ENCODE data around the gene ITGB3BP.

Gene ITGB3BP

DNA sequence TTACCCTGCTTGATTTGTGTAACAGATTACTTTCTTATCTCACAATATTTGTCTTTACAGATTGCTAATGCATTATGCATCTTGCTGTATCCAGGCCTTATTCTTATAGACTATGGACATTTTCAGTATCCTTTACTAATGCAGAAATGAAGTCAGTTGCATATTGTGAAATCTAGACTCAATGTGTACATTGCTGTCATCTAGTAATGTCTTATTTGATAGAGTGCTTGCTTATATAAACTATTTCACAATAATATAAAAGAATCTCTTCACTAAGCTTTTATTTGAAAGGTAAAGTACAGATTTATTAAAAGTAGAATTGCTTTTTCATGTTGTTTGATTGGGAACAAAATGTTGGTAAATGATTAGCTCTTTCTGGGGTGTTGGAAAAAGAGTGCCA is 116.0 kb downstream of the ITGB3BP start:
- H3K27ac ChIP-seq (ENCODE audit: poor library complexity, severe bottlenecking): no peak overlapping the region
- H3K9me3 ChIP-seq (ENCODE audit: severe bottlenecking): no peaks in the 10 kb centered on the region
- ATAC-seq (ENCODE audit: low read depth) (no peak), DNase-seq (ENCODE audit: low spot score) (no peak)
- no peaks in the 10 kb centered on the region for H3K4me1 ChIP-seq (ENCODE audit: insufficient read depth, poor library complexity, severe bottlenecking)
- TF ChIP-seq, protein P1, sequence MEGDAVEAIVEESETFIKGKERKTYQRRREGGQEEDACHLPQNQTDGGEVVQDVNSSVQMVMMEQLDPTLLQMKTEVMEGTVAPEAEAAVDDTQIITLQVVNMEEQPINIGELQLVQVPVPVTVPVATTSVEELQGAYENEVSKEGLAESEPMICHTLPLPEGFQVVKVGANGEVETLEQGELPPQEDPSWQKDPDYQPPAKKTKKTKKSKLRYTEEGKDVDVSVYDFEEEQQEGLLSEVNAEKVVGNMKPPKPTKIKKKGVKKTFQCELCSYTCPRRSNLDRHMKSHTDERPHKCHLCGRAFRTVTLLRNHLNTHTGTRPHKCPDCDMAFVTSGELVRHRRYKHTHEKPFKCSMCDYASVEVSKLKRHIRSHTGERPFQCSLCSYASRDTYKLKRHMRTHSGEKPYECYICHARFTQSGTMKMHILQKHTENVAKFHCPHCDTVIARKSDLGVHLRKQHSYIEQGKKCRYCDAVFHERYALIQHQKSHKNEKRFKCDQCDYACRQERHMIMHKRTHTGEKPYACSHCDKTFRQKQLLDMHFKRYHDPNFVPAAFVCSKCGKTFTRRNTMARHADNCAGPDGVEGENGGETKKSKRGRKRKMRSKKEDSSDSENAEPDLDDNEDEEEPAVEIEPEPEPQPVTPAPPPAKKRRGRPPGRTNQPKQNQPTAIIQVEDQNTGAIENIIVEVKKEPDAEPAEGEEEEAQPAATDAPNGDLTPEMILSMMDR (IDR thresholded peaks at IDR 0.05; ENCODE audit: poor library complexity, severe bottlenecking): no peak
- no peak overlapping the region for H3K4me3 ChIP-seq (ENCODE audit: severe bottlenecking)
- H3K27me3 ChIP-seq (ENCODE audit: insufficient read depth, poor library complexity, severe bottlenecking): no peaks in the 10 kb centered on the region
- peaks cover 8% of the 10 kb centered on the region for H3K36me3 ChIP-seq (ENCODE audit: low read depth)

DNA sequence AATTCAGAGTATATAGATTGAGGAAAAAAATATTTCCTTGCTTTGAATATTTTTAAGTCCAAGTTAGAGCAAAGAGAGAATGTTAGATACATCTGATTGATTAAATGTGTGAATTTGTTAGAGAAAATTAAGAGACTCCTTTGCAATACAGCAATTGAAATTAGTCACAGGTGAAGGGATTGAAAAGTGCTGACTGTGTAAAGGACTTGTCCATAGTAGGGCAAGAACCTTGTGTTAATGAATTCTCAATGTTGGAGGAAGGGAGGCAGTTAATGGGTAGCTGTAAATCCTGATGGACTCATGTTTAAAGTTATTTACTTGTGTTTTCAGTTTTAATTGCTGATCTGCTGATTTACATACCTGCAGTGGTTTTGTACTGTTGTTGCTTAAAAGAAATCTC is 117.0 kb downstream of the ITGB3BP start:
- Histone ChIP-seq H3K27me3 (ENCODE audit: insufficient read depth, poor library complexity, severe bottlenecking) (no peaks in the 10 kb centered on the region), H3K27ac (ENCODE audit: poor library complexity, severe bottlenecking) (no peak overlapping the region), H3K4me3 (ENCODE audit: severe bottlenecking) (no peak overlapping the region), H3K9me3 (ENCODE audit: severe bottlenecking) (no peaks in the 10 kb centered on the region), H3K4me1 (ENCODE audit: insufficient read depth, poor library complexity, severe bottlenecking) (no peaks in the 10 kb centered on the region), H3K36me3 (ENCODE audit: low read depth) (peaks cover 8% of the 10 kb centered on the region)
- TF ChIP-seq, protein P1 (IDR thresholded peaks at IDR 0.05; ENCODE audit: poor library complexity, severe bottlenecking): no peak
- ATAC-seq (ENCODE audit: low read depth) (no peak), DNase-seq (ENCODE audit: low spot score) (no peak)

DNA sequence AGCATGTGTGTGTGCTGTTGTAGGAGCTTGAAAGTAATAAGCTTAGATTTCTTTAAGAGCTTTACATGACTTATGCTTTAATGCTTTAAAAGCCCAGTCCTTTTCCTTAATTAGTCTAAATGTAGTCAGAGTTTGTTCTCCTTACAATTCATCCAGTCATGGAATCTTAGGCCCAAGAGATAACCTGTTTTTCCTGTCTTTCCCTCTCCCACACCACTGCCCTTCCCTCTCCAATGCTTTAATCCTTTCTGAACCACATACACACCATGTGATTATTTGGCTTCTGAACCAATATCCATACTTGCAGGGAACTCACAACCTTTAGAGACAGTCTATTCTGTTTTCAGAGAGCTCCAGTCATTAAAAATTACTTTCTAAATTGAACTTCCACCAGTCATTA is 118.0 kb downstream of the ITGB3BP start:
- Histone ChIP-seq H3K36me3 (ENCODE audit: low read depth) (peaks cover 8% of the 10 kb centered on the region), H3K27me3 (ENCODE audit: insufficient read depth, poor library complexity, severe bottlenecking) (no peaks in the 10 kb centered on the region), H3K9me3 (ENCODE audit: severe bottlenecking) (no peaks in the 10 kb centered on the region), H3K4me1 (ENCODE audit: insufficient read depth, poor library complexity, severe bottlenecking) (no peaks in the 10 kb centered on the region), H3K4me3 (ENCODE audit: severe bottlenecking) (no peak overlapping the region), H3K27ac (ENCODE audit: poor library complexity, severe bottlenecking) (no peak overlapping the region)
- ATAC-seq (ENCODE audit: low read depth) (no peak), DNase-seq (ENCODE audit: low spot score) (no peak)
- TF ChIP-seq, protein P1 (IDR thresholded peaks at IDR 0.05; ENCODE audit: poor library complexity, severe bottlenecking): no peak

DNA sequence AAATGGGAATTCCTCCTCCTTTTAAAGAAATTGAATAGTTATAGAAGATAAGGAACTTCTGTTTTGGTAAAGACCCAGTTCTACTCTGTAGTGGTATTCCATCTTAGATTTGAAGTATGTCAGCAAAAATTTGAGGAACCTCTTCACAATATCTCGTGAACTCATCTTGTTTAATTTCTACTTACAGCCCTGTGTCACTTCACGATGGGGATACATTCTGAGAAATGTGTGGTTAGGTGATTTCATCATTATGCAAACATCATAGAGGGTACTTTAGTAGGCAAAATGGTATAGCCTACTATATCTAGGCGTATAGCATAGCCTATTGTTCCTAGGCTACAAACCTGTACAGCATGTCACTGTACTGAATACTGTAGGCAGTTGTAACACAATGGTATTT is 119.6 kb downstream of the ITGB3BP start:
- ATAC-seq (ENCODE audit: low read depth) (no peak), DNase-seq (ENCODE audit: low spot score) (no peak)
- Histone ChIP-seq H3K27me3 (ENCODE audit: insufficient read depth, poor library complexity, severe bottlenecking) (no peaks in the 10 kb centered on the region), H3K27ac (ENCODE audit: poor library complexity, severe bottlenecking) (no peak overlapping the region), H3K4me3 (ENCODE audit: severe bottlenecking) (no peak overlapping the region), H3K36me3 (ENCODE audit: low read depth) (peaks cover 8% of the 10 kb centered on the region), H3K9me3 (ENCODE audit: severe bottlenecking) (no peaks in the 10 kb centered on the region), H3K4me1 (ENCODE audit: insufficient read depth, poor library complexity, severe bottlenecking) (no peaks in the 10 kb centered on the region)
- TF ChIP-seq, protein P1 (IDR thresholded peaks at IDR 0.05; ENCODE audit: poor library complexity, severe bottlenecking): no peak

DNA sequence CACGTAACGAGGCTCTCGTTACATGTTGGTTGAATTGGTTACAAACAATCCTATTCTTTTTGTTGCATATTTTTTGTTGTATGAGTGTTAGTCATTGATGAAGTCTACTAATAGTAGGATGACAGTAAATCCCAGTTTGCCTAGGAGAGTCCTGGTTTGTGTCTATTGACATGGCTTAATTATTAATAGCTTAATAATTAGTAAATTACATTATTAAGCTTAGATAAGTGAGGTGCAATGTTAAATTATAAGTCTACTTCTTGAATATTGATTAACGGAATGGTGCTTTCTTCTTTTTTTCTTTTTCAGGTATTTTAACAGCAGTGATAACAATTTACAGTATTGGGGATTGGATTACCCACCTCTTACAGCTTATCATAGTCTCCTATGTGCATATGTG is 121.1 kb downstream of the ITGB3BP start:
- no peak for ATAC-seq (ENCODE audit: low read depth)
- Histone ChIP-seq H3K9me3 (ENCODE audit: severe bottlenecking) (no peaks in the 10 kb centered on the region), H3K36me3 (ENCODE audit: low read depth) (peaks cover 8% of the 10 kb centered on the region), H3K4me1 (ENCODE audit: insufficient read depth, poor library complexity, severe bottlenecking) (no peaks in the 10 kb centered on the region), H3K4me3 (ENCODE audit: severe bottlenecking) (no peak overlapping the region), H3K27ac (ENCODE audit: poor library complexity, severe bottlenecking) (no peak overlapping the region), H3K27me3 (ENCODE audit: insufficient read depth, poor library complexity, severe bottlenecking) (no peaks in the 10 kb centered on the region)
- TF ChIP-seq, protein P1 (IDR thresholded peaks at IDR 0.05; ENCODE audit: poor library complexity, severe bottlenecking): no peak
- DNase-seq (ENCODE audit: low spot score): no peak

Data from RWPE2 (cell line).